MM.1S (cell line): Measurements from ENCODE around the gene PAFAH1B2.
"Not testable (repeated sequence)": the region's sequence is repeated elsewhere in the genome, so short reads cannot be mapped to it uniquely, and the experiment has no call there.

Experiments
- CTCF ChIP-seq: fragments of 300-600 bp; sonication (generic); IDR thresholded peaks from 2 replicates; pipeline ENCODE4 v1.5.1; 2016; ENCODE audit warnings: antibody characterized with exemption, low read length, mixed read lengths
- EZH2 ChIP-seq: fragments of 300-600 bp; sonication (generic); optimal IDR thresholded peaks from 2 replicates; pipeline ENCODE3; 2017; ENCODE audit warnings: low read depth, mild to moderate bottlenecking, antibody characterized with exemption, low read length, mixed read lengths

GRCh38 chr11:117137223-117138086 lies 6.6 kb upstream of the PAFAH1B2 start:
- not testable (repeated sequence) for TF ChIP-seq CTCF, EZH2
